Neural cell (in vitro differentiated cells): ENCODE data around the gene RASGRP4.

Experiments
- EP300 ChIP-seq: fragments of 450-650 bp; conservative IDR thresholded peaks from 2 replicates; pipeline ENCODE4 v1.6.1; 2014; ENCODE audit warnings: antibody characterized with exemption, mild to moderate bottlenecking, moderate library complexity; ENCODE audit not compliant: poor library complexity, severe bottlenecking
- EZH2 ChIP-seq: fragments of 200-600, 300-800 bp; shearing (Covaris generic), sonication (generic); IDR thresholded peaks from 2 replicates; pipeline ENCODE4 v1.6.1; 2014; ENCODE audit warnings: antibody characterized with exemption, low read length, borderline replicate concordance, mild to moderate bottlenecking; ENCODE audit not compliant: insufficient read depth, poor library complexity, severe bottlenecking
- SMC3 ChIP-seq: fragments of 450-650 bp; conservative IDR thresholded peaks from 2 replicates; pipeline ENCODE4 v1.6.1; 2014; ENCODE audit warnings: antibody characterized with exemption, mild to moderate bottlenecking, moderate library complexity; ENCODE audit not compliant: poor library complexity
- TAF1 ChIP-seq: IDR thresholded peaks from 2 replicates; pipeline ENCODE4 v1.6.1; 2012; ENCODE audit warnings: low read depth
- TF ChIP-seq, protein P1 (sequence below): IDR thresholded peaks from 2 replicates; pipeline ENCODE4 v1.6.1; 2012; ENCODE audit warnings: borderline replicate concordance
- TF ChIP-seq, protein P2 (sequence below): fragments of 450-650 bp; IDR thresholded peaks from 2 replicates; pipeline ENCODE4 v1.5.1; 2014; ENCODE audit warnings: antibody characterized with exemption, mild to moderate bottlenecking, moderate library complexity; ENCODE audit not compliant: poor library complexity, severe bottlenecking

DNA sequence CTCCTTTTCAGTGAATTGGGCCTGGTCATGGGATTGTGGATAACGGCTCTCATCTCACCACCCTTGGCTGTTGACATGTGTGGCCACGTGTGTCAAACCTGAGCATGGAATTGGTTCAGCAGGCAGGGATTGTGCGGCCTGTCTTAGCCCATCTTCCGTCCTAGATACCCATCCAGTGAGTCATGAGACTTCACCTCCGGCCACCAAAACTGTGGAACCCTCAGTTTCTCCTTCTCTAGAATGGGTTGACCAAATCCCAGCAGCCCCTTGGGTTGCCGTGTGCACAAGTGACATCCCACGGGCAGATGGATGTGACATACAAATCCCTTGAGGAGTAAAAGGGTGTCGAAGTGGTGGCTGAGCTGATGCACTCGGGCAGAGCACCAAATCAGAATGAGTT lies 44.9 kb downstream of the RASGRP4 start:
- TF ChIP-seq TAF1 (no peak), EP300 (no peak), EZH2 (no peak), SMC3 (no peak)
- TF ChIP-seq, protein P1, sequence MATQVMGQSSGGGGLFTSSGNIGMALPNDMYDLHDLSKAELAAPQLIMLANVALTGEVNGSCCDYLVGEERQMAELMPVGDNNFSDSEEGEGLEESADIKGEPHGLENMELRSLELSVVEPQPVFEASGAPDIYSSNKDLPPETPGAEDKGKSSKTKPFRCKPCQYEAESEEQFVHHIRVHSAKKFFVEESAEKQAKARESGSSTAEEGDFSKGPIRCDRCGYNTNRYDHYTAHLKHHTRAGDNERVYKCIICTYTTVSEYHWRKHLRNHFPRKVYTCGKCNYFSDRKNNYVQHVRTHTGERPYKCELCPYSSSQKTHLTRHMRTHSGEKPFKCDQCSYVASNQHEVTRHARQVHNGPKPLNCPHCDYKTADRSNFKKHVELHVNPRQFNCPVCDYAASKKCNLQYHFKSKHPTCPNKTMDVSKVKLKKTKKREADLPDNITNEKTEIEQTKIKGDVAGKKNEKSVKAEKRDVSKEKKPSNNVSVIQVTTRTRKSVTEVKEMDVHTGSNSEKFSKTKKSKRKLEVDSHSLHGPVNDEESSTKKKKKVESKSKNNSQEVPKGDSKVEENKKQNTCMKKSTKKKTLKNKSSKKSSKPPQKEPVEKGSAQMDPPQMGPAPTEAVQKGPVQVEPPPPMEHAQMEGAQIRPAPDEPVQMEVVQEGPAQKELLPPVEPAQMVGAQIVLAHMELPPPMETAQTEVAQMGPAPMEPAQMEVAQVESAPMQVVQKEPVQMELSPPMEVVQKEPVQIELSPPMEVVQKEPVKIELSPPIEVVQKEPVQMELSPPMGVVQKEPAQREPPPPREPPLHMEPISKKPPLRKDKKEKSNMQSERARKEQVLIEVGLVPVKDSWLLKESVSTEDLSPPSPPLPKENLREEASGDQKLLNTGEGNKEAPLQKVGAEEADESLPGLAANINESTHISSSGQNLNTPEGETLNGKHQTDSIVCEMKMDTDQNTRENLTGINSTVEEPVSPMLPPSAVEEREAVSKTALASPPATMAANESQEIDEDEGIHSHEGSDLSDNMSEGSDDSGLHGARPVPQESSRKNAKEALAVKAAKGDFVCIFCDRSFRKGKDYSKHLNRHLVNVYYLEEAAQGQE, result no peak
- TF ChIP-seq, protein P2, sequence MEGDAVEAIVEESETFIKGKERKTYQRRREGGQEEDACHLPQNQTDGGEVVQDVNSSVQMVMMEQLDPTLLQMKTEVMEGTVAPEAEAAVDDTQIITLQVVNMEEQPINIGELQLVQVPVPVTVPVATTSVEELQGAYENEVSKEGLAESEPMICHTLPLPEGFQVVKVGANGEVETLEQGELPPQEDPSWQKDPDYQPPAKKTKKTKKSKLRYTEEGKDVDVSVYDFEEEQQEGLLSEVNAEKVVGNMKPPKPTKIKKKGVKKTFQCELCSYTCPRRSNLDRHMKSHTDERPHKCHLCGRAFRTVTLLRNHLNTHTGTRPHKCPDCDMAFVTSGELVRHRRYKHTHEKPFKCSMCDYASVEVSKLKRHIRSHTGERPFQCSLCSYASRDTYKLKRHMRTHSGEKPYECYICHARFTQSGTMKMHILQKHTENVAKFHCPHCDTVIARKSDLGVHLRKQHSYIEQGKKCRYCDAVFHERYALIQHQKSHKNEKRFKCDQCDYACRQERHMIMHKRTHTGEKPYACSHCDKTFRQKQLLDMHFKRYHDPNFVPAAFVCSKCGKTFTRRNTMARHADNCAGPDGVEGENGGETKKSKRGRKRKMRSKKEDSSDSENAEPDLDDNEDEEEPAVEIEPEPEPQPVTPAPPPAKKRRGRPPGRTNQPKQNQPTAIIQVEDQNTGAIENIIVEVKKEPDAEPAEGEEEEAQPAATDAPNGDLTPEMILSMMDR, result no peak
